Thymus (tissue), 11 donors: ENCODE results near the gene ENGASE. TPM values are rescaled to one million over a fixed set of nuclear protein-coding genes. Genes with fewer than 3 reads are reported as not detected.

ENCODE experiments used
- DNase-seq, 9 donors: peaks; one replicate each; pipeline ENCODE4 v3.0.0-alpha.2; 2013; ENCODE audit warnings: low spot score in 9 of 9, low read depth in 6 of 9, missing footprints in 1 of 9
- H3K27ac ChIP-seq, 2 donors: one replicate each; pipeline ENCODE4 v1.5.1; 2013; ENCODE audit warnings: control low read depth in 1 of 2, low read depth in 1 of 2, low read length in 1 of 2, mild to moderate bottlenecking in 1 of 2, moderate library complexity in 1 of 2
- H3K27me3 ChIP-seq, 2 donors: one replicate each; pipeline ENCODE4 v1.5.1; 2013; ENCODE audit warnings: low read length in 1 of 2; ENCODE audit not compliant: control insufficient read depth in 2 of 2, insufficient read depth in 1 of 2
- H3K36me3 ChIP-seq, 2 donors: one replicate each; pipeline ENCODE4 v1.5.1; 2013; ENCODE audit warnings: low read length in 1 of 2, mild to moderate bottlenecking in 1 of 2, moderate library complexity in 1 of 2; ENCODE audit not compliant: control insufficient read depth in 2 of 2, insufficient read depth in 2 of 2
- H3K4me1 ChIP-seq, 2 donors: one replicate each; pipeline ENCODE4 v1.5.1; 2013; ENCODE audit warnings: low read length in 2 of 2; ENCODE audit not compliant: control insufficient read depth in 2 of 2, insufficient read depth in 2 of 2
- H3K4me3 ChIP-seq, 2 donors: one replicate each; pipeline ENCODE4 v1.5.1; 2013; ENCODE audit warnings: low read length in 2 of 2, control low read depth in 1 of 2, mild to moderate bottlenecking in 1 of 2
- H3K9me3 ChIP-seq, 2 donors: one replicate each; pipeline ENCODE4 v1.5.1; 2013; ENCODE audit warnings: low read length in 1 of 2, mild to moderate bottlenecking in 1 of 2; ENCODE audit not compliant: control insufficient read depth in 2 of 2, insufficient read depth in 1 of 2
- WGBS: extraction: QIAGEN DNeasy Blood & Tissue Kit; methylation state at CpG from one replicate; pipeline ENCODE4 v1.1.7; 2013; 5-methylcytosine and 5-hydroxymethylcytosine counted together
- polyA plus RNA-seq: library from polyadenylated mRNA; stranded (reverse); fragments of 200-250 nt; gene quantifications from one replicate; pipeline ENCODE4 v1.2.3, GENCODE V29; 2013
- total RNA-seq: library from RNA; stranded (reverse); fragments of 120-200 nt; gene quantifications from one replicate; pipeline ENCODE4 v1.2.4, GENCODE V29; 2013
- donor health status: healthy.

ENGASE gene
- total and polyA plus RNA-seq, 2 donors, result 11.2 to 71.1 TPM

GRCh38 chr17:79048826-79049755 is 25.5 kb upstream of the ENGASE start:
- Histone ChIP-seq H3K27ac (no peak overlapping the region), H3K36me3 (no peaks in the 10 kb centered on the region), H3K27me3 (peaks cover 0 to 9% of the 10 kb centered on the region in 2 donors), H3K4me3 (no peak overlapping the region), H3K4me1 (no peaks in the 10 kb centered on the region), H3K9me3 (no peaks in the 10 kb centered on the region)
- no peak for DNase-seq
- 89% methylated on average over 21 of the region's 21 CpGs for WGBS

GRCh38 chr17:79049821-79050220 is 24.8 kb upstream of the ENGASE start:
- H3K4me1 ChIP-seq, result no peaks in the 10 kb centered on the region
- no peak for DNase-seq

GRCh38 chr17:79050551-79050950 is 24.1 kb upstream of the ENGASE start:
- Histone ChIP-seq H3K9me3 (peaks cover 0 to 3% of the 10 kb centered on the region in 2 donors), H3K27ac (no peak overlapping the region), H3K36me3 (no peaks in the 10 kb centered on the region), H3K4me1 (no peaks in the 10 kb centered on the region), H3K4me3 (no peak overlapping the region), H3K27me3 (peaks cover 0 to 2% of the 10 kb centered on the region in 2 donors)
- DNase-seq, result no peak
- 96% methylated on average over 6 of the region's 6 CpGs for WGBS

More at GRCh38 chr17:79049821-79050220, 24.8 kb upstream of the ENGASE start:
- Histone ChIP-seq H3K27me3 (peaks cover 0 to 9% of the 10 kb centered on the region in 2 donors), H3K27ac (no peak overlapping the region), H3K36me3 (no peaks in the 10 kb centered on the region), H3K4me3 (no peak overlapping the region), H3K9me3 (peaks cover 0 to 3% of the 10 kb centered on the region in 2 donors)
- 94% methylated on average over 11 of the region's 11 CpGs for WGBS

- no peaks in the 10 kb centered on the region for H3K4me1 ChIP-seq
- H3K9me3 ChIP-seq, result peaks cover 0 to 3% of the 10 kb centered on the region in 2 donors
- DNase-seq, result no peak
- H3K27me3 ChIP-seq, result peaks cover 0 to 2% of the 10 kb centered on the region in 2 donors
- H3K36me3 ChIP-seq, result no peaks in the 10 kb centered on the region
- H3K4me3 ChIP-seq, result no peak overlapping the region
- 95% methylated on average over 6 of the region's 6 CpGs for WGBS
- H3K27ac ChIP-seq, result no peak overlapping the region
Observed at GRCh38 chr17:79051306-79051705, 23.3 kb upstream of the ENGASE start.

- Histone ChIP-seq H3K4me3 (no peak overlapping the region), H3K36me3 (no peaks in the 10 kb centered on the region), H3K27ac (no peak overlapping the region), H3K9me3 (peaks cover 0 to 3% of the 10 kb centered on the region in 2 donors), H3K4me1 (no peaks in the 10 kb centered on the region), H3K27me3 (peaks cover 0 to 2% of the 10 kb centered on the region in 2 donors)
- DNase-seq, result no peak
- 21% methylated on average over 1 of the region's 1 CpG for WGBS
Observed at GRCh38 chr17:79052131-79052530, 22.5 kb upstream of the ENGASE start.

- H3K27me3 ChIP-seq, result peaks cover 0 to 2% of the 10 kb centered on the region in 2 donors
- no peaks in the 10 kb centered on the region for H3K4me1 ChIP-seq
- H3K36me3 ChIP-seq, result no peaks in the 10 kb centered on the region
- peaks cover 0 to 3% of the 10 kb centered on the region in 2 donors for H3K9me3 ChIP-seq
- H3K27ac ChIP-seq, result no peak overlapping the region
- DNase-seq, result no peak
- no peak overlapping the region for H3K4me3 ChIP-seq
- WGBS, result 94% methylated on average over 2 of the region's 2 CpGs
Observed at GRCh38 chr17:79053251-79053925, 21.2 kb upstream of the ENGASE start.

GRCh38 chr17:79054200-79054960 is 20.2 kb upstream of the ENGASE start:
- no peaks in the 10 kb centered on the region for H3K4me1 ChIP-seq
- 87% methylated on average over 2 of the region's 2 CpGs for WGBS
- H3K9me3 ChIP-seq, result peaks cover 0 to 3% of the 10 kb centered on the region in 2 donors
- H3K27me3 ChIP-seq, result peaks cover 0 to 2% of the 10 kb centered on the region in 2 donors
- H3K36me3 ChIP-seq, result no peaks in the 10 kb centered on the region
- no peak overlapping the region for H3K27ac ChIP-seq
- no peak overlapping the region for H3K4me3 ChIP-seq
- no peak for DNase-seq

GRCh38 chr17:79055197-79055596 is 19.4 kb upstream of the ENGASE start:
- DNase-seq, result no peak
- peaks cover 0 to 3% of the 10 kb centered on the region in 2 donors for H3K9me3 ChIP-seq
- H3K4me3 ChIP-seq, result no peak overlapping the region
- WGBS, result 97% methylated on average over 5 of the region's 5 CpGs
- no peaks in the 10 kb centered on the region for H3K27me3 ChIP-seq
- no peaks in the 10 kb centered on the region for H3K4me1 ChIP-seq
- no peak overlapping the region for H3K27ac ChIP-seq
- no peaks in the 10 kb centered on the region for H3K36me3 ChIP-seq
